HG03460 (cell line): Measurements from ENCODE around the gene OPCML.

Experiments
- ATAC-seq: cut with Tn5 transposase; IDR thresholded peaks from one replicate; pipeline ENCODE4 v1.9.1; 2021; ENCODE audit not compliant: unreplicated experiment

Gene OPCML

DNA sequence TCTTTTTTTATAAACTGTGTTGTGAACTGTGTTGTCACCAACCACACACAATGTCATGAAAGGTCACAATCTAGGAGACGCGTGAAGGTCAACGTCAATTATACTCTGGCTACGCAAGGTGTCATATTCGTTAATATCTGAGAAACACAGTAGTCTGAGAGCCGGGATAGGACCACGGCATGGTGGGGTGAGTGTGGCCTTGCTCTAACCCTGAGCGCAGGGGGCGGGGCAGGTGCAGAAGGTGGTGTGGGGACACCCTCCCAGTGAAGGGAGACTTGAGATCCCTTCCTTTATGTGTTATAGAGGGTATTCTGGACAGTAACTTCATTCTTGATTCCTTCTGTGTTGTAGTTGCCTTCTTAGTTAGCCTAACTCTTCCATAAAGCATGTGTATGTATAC lies 883.0 kb downstream of the OPCML start:
- ATAC-seq: no peak

DNA sequence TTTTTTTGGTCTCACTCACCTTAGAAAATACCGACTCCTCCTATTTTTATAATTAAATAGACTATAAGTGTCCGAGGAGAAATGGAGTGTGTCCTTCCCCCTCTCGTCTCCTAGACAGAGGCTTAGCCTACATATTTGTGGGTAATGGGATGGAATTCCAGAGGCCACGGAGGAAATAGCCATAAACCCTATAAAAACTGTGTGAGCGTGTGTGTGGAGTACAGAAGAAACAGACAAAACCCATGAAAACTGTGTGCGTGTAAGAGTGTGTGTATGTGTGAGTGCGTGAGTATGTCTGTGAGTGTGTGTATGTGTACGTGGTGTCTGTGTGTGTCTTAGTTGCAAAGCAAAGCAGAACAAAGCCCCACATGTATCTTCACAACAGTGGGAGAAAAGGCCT lies 883.5 kb downstream of the OPCML start:
- ATAC-seq: no peak

DNA sequence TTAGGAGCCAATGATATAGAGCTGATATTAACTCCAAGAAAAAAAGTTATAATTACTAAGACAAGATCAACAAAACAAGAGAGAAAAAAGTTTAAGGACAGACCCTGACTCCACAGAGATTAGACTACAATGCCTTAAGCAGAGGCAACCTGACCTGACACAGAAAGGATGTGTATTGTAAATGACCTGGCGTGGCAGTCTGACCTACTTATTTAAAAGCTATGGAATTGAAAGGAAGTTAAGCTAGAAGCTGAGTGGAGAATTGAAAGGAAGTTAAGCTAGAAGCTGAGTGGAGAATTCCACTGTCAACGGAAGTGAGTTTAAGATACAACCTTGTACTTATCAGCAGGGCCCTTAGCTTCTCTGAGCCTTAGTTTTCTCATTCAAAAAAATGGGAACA lies 885.4 kb downstream of the OPCML start:
- ATAC-seq: no peak

DNA sequence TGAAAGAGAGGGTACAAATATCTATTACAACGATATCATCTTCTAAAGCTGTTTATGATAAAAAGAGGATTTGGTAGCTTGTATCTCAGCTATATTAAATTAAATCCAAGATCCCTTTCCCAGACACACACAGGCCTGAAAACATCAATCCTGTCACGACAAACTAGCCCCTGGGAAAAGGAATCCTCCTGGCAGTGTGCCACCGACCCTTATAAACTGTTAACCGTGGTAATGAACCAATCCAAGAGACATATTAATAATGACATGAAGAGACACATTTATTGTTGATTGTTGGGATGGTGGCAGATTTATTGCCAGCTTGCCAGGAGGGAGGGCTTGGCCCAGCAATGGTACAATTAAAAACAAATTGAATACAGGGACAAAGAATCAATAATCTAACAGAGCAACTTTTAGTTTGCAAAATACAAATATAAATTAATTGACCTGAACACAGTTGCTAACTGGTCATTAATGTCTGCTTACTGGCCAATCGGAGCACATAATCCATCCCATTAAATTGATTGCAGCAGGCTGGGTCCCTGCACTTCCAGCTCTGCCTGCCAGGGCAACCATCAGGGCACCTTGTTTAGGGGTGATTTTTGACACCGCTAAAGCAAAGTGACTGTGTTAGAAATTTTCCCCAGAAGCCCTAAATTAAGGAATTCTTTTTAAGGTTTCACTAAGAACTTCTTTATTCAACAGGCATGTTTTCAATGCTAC lies 887.6 kb downstream of the OPCML start:
- no peak for ATAC-seq

DNA sequence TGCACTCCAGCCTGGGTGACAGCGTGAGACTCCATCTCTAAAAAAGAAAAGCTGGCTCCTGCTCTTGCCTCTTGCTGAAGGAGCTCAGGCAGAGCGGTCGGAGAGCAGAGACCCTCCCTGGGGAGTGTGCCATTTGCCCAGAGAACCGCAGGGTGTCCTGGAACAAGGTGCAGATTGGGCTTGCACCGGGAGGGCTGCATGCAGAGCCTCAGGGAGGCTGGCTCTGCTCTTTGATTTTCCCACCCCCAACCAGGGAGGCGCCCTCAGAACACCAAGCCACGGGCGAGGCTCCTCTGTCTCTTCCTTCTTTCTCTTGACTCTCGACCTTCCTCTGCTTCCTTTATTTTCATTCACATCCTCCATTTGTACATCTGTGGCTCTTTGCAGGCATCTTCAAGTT lies 889.1 kb downstream of the OPCML start:
- ATAC-seq: no peak

DNA sequence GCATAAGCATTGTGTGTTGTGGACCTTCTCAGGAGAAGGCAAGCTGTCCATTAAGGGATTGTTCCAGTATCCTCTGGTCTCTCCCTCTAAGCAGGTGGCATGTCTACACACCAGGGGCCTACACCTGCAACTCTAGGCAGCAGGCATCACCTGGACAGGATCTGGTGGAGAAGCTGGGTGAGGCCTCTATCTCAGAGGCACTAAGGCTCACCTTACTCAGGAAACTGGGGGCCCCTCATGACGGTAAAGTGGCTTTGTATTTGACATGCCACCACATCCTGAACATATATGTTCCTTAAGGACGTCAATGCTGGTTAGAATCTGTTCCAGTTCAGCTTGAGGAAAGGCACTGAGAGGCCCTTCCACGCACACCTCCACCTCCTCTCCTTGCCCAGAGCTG lies 891.3 kb downstream of the OPCML start:
- ATAC-seq: no peak

DNA sequence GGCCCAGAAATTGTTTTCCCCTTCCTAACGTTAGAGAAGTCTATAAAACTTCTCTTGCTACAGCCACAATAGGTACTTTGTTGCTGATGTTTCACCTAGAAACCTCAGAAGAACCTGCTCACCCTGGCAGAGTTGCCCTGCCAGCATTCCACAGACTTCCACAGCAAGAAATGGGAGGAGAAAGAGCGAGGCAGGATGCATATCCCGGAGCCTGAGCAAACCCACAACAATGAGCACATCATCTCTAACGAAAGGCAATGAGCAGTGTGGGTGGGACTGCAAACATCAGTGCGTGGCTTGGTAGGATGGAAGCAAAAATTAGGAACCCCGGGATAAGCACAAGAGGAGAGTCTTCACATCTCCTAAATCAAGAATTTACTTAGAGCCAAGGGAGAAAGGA lies 892.3 kb downstream of the OPCML start:
- ATAC-seq: no peak

DNA sequence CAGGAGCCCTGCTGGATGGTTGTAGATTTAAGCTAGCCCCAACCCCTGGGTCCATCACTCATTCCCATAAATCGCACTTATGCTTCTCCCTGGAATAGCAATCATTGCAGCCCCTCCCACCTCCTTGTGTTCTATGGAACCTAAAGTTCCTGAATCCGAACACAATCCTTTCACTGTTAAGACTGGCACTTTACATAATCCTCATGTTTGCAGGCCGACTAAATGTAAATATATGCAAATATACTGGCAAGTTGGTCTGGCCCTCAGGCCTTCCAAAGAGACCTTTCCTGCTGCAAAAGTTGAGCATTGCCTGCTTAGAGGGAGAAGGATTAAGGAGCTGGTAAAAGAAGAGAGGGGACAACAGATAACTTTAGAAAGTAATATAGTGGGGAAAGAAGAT lies 892.9 kb downstream of the OPCML start:
- ATAC-seq: no peak

DNA sequence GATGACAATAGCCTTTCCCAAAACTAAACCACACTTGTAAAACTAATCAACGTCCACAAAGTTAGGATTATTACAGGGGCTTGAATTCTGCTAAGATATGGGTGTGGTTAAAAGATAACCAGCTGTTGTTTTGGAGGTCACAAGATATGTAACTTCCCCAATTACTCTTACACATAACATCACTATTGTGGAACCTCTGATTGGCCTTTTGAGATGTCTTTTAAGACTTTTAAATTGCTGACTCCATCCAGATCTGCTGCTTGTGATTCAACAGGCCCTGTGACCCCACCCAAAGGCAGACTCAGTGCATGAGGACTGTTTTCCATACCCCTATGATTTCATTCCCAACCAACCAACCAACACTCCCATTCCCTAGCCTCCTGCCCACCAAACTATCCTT lies 893.9 kb downstream of the OPCML start:
- ATAC-seq: no peak

DNA sequence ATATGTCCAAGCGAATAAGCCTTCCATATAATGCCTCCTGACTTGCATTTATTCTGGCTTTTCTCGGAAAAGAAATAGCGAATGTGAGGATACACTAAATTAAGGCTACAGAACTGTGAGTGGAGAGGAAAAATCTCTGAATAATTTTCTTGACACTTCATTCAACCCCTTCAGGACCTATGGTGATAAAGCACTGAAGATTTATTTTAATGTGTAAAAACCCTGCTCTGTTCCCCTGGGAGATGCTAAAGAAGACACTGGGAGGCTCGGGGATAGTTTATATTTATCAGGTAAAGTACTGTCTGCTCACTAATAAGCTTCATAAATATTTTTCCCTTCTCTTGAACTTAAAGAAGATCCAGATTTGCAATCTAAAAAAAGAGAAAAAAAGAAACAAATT lies 895.8 kb downstream of the OPCML start:
- ATAC-seq: no peak

DNA sequence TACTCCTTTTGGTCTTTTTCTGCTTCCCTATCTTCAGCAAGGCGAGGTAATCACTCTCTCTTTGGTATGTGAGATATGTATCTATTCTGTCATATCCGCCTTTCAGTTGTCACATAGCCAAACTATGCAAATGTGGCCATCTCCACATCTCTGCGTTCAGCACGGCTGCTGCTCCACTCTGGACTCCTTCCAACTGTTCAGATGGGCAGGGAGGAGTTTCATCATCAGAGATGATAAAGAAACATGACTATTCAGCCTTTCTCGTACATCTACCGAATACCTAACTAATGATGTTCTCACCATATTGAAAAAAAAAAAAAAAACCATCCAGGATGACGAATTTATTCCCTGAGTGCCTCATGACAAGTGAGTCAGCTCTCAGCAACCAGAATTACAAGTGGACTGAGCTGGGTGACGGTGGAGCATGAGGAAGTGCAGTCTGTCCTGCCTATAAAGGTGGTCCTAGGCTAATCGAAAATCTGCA lies 899.6 kb downstream of the OPCML start:
- ATAC-seq: no peak

DNA sequence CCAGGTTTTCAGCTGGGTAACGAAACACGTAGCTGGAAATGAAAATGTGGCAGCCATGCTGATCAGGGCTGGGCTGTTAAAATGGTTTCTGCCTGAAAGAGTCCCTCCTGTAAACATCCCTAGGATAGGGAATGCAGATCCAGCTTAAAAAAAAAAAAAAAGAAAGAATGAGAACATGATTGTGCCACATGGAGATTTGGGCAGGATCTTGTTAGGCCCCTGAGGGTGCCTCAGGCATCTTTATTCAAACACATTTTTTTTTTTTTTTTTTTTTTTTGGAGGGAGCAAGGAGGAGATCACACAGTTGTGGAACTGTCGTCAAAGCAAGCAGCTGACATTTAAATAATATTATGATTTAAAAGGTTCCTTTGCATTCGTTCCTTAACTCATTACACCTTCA lies 900.3 kb downstream of the OPCML start:
- ATAC-seq: no peak

DNA sequence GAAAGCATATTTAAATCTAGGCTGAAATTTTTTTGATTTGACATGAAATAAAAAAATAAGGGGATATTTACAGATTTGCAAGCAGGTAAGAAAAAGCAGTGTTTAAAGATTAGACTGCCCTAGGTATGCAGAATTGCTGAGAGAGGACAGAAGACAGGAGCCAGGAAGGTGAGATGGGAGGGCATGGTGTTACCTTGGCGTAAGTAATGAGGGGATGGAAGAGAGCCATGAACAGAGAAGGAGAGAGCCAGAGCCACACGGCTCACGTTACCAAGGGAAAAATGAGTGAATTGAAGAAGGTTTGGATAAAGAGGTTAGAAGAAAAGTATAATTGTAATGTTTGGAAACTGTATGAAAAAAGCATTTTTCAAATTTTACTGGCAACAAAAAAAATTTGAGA lies 904.3 kb downstream of the OPCML start:
- no peak for ATAC-seq

DNA sequence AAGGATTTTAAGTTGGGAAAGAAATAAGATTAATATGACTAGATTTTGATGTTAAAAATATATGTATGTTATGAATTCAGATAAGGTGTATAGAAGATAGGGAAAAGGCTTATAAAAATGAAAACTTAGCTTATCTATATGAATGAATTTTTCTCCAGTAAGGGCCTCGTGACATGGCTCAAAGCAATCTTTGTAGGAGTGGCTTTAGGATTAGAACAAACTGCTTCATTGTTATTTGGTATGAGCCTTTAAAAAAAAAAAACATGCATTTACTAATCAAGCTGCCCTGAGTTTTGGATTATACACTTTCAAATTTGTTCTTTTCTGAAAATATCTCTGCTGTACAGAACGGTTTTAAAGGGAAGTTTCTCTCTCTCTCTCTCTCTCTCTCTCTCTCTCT lies 905.9 kb downstream of the OPCML start:
- ATAC-seq: no peak

DNA sequence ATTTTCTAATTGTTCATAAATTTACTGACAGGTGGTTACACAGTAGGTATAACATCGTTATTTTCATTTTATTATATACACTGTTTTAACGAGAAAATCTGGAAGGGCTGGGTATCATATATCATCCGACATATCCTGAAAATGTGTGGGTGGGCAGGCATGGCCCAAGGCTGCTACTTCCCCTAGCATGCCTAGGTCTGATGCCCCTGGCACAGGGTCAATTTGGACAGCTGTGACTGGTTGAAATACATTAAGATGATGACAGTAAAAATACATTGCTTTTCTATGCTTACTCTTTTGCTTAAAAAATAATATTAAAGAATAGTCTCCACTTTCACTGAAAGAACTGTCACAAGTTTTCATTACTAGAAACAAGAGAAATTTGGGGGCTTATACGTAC lies 908.8 kb downstream of the OPCML start:
- no peak for ATAC-seq

DNA sequence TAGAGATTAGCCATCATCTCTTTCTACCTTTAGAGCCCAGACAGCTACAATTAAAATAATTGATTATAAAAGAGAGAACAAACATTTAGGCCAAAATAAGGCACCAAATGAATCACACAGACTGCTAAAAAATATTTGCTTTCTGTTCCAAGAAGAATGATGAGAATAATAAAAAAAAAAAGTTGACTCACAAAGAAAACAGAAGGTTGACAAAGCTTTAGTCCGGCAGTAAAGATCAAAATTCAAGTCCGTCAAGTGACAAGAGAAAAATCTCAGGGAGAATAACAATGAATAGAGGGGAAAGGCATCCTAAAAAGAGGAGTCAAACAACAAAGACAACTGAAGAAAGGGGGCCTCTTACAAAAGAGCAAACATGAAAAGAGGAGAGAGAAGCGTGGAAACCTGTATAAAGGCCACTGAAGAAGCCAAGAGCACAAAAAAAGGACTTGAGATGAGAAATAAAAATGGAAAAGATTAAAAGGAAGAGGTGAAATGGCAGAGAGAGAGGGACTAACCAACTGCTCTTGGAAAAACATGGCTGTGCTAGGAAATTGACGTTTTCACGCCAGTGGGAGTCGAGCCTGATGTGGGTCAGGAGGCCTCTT lies 910.2 kb downstream of the OPCML start:
- no peak for ATAC-seq

DNA sequence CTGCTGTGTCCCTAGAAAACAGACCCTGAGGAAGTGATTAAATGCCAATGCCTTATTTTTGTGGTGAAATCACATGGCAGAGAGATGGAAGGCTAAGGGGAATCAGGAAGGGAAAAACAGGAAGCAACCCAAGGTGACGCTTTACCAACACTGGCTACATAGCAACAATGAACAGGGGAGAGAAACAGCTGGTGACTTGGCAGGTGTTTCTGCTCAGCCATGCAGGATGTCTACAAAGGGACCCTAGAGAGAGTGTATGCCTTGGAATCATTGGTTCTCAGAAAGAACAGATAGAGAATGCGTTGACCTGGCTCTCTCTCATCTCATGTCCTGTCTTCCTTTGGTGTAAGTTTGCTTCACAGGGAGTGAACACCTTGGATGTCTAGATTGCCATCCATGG lies 911.9 kb downstream of the OPCML start:
- ATAC-seq: no peak

DNA sequence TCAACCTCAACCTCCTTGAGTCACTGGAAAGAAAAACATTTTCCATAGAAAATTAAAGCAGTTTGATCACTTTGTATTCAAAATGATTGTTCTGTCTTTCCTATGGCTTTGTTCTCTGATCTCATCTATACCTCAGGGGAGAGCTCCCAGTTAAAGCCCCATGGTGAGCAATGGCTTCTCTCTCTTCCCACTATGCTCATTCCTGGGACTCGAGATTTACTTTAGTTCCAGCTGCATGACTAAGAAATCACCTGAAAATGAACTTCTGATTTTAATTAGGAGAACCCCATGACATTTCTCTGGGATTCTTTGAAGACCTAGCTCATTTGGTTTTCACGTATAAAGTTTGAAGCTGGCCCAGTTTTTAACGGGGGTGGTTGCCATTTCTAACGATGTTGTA lies 921.5 kb downstream of the OPCML start:
- ATAC-seq: no peak

DNA sequence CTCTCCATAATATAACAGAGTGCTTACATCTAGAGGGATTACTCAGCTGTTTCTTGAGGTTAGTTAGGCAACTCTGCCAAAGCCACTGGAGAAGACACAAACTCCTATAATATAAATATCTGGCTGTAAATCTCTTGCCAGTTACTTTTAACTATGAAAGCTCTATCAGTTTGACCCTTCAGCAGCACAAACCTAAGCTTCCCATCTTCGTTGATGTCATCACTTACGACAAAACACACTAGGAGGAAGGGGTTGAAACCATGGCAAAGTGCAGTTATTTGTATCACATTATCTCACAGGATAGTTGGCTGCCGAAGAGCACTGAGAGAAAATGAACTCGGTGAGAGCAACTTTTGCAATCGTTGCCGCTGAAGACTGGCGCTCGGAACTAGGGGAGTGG lies 922.1 kb downstream of the OPCML start:
- ATAC-seq: no peak

DNA sequence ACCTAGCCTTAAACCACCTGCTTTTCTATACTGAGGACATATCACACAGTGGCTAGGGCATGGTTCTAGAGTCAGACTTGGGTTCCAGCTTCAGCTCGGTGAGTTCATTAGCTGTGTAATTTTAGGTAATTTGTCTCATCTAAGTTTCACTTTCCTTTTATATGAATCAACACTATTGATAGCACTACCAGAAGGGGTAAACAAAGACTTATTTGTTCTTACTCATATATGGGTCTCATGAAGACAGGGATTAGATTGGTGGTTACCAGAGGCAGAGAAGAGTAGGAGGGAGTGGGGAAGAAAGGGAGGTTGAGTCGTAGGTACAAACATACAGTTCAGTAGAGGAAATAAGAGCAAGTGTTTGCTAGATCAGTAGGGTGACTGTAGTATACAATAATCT lies 924.7 kb downstream of the OPCML start:
- no peak for ATAC-seq

DNA sequence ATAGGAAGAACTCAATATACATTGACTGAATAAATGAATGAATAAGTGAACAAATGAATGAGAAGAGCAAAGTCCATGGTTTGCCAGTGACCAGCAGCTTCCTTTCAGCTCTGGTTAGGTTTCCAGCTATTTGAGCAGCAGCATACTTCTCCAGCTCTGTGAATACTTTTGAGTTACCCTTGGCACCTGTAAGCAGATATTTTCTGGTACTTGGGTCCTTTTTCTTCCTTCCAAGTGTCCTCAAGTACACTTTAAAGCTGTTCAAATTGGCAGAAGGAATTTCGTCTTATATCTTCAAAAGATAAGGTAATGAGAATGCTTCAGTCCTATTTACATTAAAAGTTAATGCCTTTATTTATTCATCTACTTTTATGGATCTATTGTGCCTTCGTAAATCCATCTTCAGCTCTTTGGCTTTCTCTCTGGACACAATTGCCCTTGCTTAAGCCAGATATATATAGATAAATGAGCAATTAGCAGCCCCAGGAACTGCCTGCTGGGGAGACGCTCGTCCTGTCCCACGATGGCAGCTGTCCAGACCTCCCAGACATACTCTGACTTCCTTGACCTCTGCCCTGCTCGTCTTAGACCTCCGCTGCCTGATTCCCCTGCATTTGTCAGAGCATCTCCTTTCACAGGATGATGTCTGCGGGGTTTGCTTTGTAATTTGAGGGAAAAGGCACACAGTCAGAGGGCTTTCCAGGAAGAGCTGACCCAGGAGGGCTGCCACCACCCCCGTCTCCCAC lies 926.3 kb downstream of the OPCML start:
- no peak for ATAC-seq

DNA sequence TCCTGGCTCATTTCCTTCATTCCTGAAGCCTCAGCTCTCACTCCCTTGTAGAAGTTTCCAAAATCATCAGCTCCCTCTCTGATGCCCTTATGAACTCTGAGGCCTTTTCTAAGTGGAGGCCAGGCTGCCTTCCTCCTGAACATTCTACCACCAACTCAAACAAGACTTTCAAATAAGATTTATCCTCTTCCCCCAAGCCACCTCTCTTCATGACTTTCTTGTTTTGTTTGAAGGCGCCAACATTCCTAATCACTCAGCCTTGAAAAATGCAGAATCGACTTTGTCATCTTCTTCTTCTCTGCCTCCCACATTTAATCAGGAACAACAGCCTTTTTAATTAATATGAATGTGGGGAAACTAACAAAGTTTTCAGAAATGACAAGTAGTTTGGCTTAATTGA lies 927.9 kb downstream of the OPCML start:
- no peak for ATAC-seq
